GM18505 (cell line): ENCODE measurements around the gene SLC8A1.
"Not testable (repeated sequence)": the region's sequence is repeated elsewhere in the genome, so short reads cannot be mapped to it uniquely, and the experiment has no call there.

Experiments used
- ATAC-seq: cut with Tn5 transposase; IDR thresholded peaks from one replicate; pipeline ENCODE4 v1.9.1; 2021; ENCODE audit not compliant: unreplicated experiment
- POLR2A ChIP-seq: IDR thresholded peaks from 4 replicates; pipeline ENCODE4 v1.6.1; 2011; ENCODE audit warnings: borderline replicate concordance; ENCODE audit not compliant: insufficient read depth, insufficient read length; ENCODE audit errors: extremely low read depth

SLC8A1 gene

DNA sequence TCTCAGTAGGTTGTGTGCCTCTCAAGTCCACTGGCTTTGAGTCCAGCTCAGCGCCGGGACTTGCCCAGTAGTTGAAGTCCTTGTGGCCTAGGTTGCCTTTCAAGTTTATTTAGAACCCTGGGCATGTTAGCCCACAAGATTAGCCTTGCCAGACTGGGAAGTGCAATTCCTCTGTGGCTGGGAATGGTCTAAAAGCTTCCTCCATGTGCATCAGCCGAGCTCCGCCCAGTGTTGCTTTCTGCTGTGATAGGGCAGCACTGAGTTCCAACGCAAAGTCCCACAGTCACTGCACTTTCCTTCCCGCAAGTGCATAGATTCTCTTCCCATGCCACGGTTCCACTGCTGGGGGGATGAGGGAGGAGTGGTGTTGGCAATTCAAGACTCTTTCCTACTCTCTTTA is 364.0 kb downstream of the SLC8A1 start:
- TF ChIP-seq POLR2A, result no peak
- no peak for ATAC-seq

DNA sequence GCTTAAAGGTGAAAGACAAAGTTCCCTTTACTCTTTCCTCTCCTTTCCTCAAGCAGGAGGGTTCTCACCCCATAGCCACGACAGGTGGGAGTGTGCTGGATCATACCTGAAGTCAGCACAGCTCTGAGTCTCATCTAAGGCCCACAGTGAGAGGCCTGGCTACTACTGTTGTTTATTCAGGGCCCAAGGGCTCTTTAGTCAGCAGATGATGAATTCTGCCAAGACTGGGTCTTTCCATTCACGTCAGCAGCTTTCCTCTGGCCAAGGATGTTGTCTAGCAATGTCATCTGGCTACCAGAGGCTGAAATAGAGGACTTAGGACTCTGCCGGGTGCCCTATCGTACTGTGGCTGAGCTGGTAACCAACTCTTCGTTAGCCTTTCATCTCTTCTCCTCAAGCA is 364.5 kb downstream of the SLC8A1 start:
- TF ChIP-seq POLR2A, result no peak
- ATAC-seq, result no peak

DNA sequence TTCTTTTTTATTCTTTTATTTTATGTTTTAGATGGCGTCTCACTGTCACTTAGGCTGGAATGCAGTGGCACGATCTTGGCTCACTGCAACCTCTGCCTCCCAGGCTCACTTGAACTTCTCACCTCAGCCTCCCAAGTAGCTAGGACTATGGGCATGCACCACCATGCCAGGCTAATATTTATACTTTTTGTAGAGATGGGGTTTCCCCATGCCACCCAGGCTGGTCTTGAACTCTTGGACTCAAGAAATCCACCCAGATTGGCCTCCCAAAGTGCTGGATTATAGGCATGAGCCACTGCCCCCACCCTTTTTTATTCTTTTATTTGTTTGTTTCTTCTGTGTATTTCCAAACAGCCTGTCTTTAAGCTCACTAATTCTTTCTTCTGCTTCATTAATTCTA is 366.1 kb downstream of the SLC8A1 start:
- no peak for ATAC-seq
- no peak for TF ChIP-seq POLR2A

DNA sequence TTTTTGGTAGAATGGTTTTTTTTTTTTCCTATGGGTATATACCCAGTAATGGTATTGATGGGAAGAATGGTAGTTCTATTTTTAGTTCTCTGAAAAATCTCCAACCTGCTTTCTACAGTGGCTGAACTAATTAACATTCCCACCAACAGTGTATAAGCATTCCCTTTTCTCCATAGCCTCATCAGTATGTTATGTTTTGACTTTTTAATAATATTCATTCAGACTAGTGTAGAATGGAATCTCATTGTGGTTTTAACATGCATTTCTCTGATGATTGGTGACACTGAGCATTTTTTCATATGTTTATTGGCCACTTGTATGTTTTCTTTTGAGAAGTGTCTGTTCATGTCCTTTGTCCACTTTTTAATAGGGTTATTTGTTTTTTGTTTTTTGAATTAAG is 378.6 kb downstream of the SLC8A1 start:
- ATAC-seq, result not testable (repeated sequence)

DNA sequence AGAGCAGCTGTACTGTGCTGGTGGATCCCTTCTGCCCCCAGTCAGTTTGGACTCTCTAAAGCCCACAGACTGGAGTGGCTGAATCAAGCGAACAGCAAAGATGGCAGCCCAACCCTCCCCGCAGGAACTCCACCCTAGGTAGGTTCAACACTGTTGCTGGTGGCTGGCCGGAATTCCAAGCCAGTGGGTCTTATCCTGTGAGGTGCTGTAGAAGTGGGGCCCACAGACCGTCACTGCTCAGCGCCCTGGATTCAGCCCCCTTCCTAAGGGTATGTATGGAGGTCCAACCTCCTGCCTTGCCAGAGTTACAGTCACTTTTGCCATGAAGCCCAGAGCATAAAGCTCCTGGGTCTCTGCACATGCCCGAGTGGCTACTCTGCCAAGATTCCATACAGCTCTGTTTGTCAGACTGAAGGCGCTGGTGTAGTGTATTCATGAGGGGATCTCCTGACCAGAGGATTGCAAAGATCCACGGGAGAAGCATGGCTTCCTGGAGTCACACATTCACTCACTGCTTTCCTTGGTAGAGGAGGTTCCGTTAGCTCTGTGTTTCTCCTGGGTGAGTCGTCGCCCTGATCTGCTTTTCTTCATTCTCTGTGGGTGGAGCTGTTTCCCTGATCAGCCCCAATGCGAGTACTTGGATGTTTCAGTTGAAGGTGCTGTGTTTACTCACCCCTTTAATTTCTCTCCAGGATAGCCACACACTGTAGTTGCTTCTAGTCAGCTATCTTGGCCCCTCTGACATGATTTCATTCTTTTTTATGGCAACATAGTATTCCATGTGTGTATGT is 379.3 kb downstream of the SLC8A1 start:
- TF ChIP-seq POLR2A, result no peak

DNA sequence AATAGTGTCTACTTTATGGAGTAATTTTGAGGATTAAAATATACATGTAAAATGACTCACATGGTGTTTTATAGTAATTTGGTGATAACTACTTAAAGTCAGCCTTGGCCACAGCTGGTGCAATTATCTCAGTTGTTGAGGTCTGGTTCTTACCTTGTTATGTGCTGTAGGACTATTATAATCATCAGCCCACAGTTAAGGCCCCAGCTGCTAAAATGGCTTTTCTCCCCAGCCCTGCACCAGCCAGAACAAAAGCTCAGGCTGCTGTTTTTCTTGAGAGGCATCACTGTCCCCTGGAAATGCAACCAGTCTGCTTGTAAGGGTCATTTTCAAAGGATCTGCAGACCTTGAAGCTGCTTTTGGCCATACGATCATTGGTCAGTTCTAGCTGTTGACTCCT is 389.5 kb downstream of the SLC8A1 start:
- no peak for TF ChIP-seq POLR2A
- no peak for ATAC-seq

More for the DNA sequence above, 379.3 kb downstream of the SLC8A1 start:
- ATAC-seq, result no peak

DNA sequence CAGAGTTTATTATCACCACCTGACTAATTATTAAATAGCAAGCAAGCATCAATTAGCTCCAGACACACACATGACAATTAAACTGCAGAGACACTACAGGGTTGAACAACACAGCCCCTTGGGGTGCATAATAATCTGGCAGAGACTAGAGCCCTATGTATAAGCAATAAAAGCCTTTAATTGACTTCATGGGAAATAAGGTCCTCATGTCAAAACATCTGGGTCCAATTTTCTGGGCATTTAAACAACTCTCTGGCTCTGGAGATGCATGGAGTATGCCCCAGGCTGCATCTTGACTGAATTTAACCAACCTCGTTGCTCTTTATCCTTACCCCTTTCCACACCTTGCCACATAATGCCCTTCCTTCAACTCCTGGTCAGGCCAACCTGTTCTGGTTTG is 402.1 kb downstream of the SLC8A1 start:
- no peak for ATAC-seq
- no peak for TF ChIP-seq POLR2A

DNA sequence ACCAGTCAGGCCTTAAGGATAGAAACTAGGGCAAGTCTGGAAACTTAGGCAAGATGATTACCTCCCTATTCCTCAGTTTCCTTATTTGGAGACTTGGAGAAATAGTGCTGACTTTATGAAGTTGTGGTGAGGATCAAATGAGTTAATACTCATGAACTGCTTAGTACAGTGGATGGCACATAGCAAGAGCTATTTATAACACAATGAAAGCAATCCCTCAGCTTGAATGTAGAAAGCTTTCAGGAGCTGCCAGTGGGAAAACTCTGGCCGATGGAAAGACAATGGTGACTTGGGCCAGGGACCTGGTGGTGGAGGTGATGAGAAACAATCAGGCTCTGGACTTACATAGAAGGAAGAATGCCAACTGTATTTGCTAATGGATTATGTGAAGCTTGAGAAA is 403.4 kb downstream of the SLC8A1 start:
- ATAC-seq, result no peak
- TF ChIP-seq POLR2A, result no peak

DNA sequence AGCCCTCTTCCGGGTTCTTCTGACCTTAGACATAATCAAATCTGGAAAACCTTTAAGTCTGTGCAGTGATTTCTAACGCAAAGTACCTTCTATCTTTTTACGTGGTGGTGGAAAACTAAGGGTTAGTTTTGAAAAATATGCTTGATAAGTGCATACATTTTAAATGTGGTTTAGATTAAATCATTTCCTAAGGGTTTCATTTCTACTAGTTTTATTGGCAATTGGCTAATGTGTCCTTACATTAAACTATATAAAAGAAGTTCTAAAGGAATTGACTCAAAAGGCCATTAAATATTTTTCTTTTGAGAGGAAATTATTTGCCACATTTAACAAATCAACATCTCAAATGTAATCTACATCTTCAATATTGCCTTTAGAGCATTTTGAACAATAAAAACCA is 404.5 kb downstream of the SLC8A1 start:
- TF ChIP-seq POLR2A, result no peak
- ATAC-seq, result no peak
